IPS-18c (cell line): ENCODE measurements around the gene SYNGR1.
"Not testable (repeated sequence)": the region's sequence is repeated elsewhere in the genome, so short reads cannot be mapped to it uniquely, and the experiment has no call there.

Experiments used
- H3K4me3 ChIP-seq: 2 replicates; pipeline ENCODE4 v1.7.0; 2013; ENCODE audit warnings: low read depth, mild to moderate bottlenecking, low read length, moderate library complexity; ENCODE audit not compliant: insufficient read depth
- H3K9me3 ChIP-seq: one replicate; pipeline ENCODE4 v1.6.1; 2013; ENCODE audit warnings: mild to moderate bottlenecking, low read length, moderate library complexity; ENCODE audit not compliant: control insufficient read depth, insufficient read depth

The SYNGR1 gene

GRCh38 chr22:39314251-39314971 lies 35.4 kb upstream of the SYNGR1 start:
- H3K4me3 ChIP-seq = no peak overlapping the region
- no peaks in the 10 kb centered on the region for H3K9me3 ChIP-seq

GRCh38 chr22:39315389-39315788 lies 34.4 kb upstream of the SYNGR1 start:
- peak overlapping the region; percentile 9; the same call in 1 of the 2 replicates for H3K4me3 ChIP-seq
- no peaks in the 10 kb centered on the region for H3K9me3 ChIP-seq

- Histone ChIP-seq H3K4me3 (peak overlapping the region; percentile 21; the same call in 1 of the 2 replicates), H3K9me3 (no peaks in the 10 kb centered on the region)
These were observed 33.2 kb upstream of the SYNGR1 start for GRCh38 chr22:39316440-39317083.

- Histone ChIP-seq H3K4me3 (peak overlapping the region; percentile 77), H3K9me3 (no peaks in the 10 kb centered on the region)
These were observed 32.6 kb upstream of the SYNGR1 start for GRCh38 chr22:39317084-39317774.

- Histone ChIP-seq H3K4me3 (peak overlapping the region; percentile 77), H3K9me3 (no peaks in the 10 kb centered on the region)
These were observed 31.9 kb upstream of the SYNGR1 start for GRCh38 chr22:39317775-39318506.

GRCh38 chr22:39318507-39319283 lies 31.1 kb upstream of the SYNGR1 start:
- peak overlapping the region; percentile 77 for H3K4me3 ChIP-seq
- no peaks in the 10 kb centered on the region for H3K9me3 ChIP-seq

GRCh38 chr22:39319284-39320022 lies 30.3 kb upstream of the SYNGR1 start, which contains the start of gene RPL3:
Gene RPL3, minus strand, starts transcription at chr22:39319623. Its CDS starts 26 bp downstream, at chr22:39319597.
- H3K4me3 ChIP-seq = peak within 1 kb of the TSS; percentile 91

GRCh38 chr22:39320616-39321029 lies 29.2 kb upstream of the SYNGR1 start:
- H3K9me3 ChIP-seq, H3K4me3 ChIP-seq: not testable (repeated sequence)

More at GRCh38 chr22:39319284-39320022, 30.3 kb upstream of the SYNGR1 start, which contains the start of gene RPL3:
- H3K9me3 ChIP-seq = no peaks in the 10 kb centered on the region

- Histone ChIP-seq H3K4me3 (no peak overlapping the region), H3K9me3 (no peaks in the 10 kb centered on the region)
These were observed 24.3 kb upstream of the SYNGR1 start for GRCh38 chr22:39325392-39325932.

GRCh38 chr22:39327995-39328754 lies 21.6 kb upstream of the SYNGR1 start:
- Histone ChIP-seq H3K9me3 (no peaks in the 10 kb centered on the region), H3K4me3 (no peak overlapping the region)

- H3K4me3 ChIP-seq, H3K9me3 ChIP-seq: not testable (repeated sequence)
These were observed 19.2 kb upstream of the SYNGR1 start for GRCh38 chr22:39330553-39330952.

- no peaks in the 10 kb centered on the region for H3K9me3 ChIP-seq
- H3K4me3 ChIP-seq = no peak overlapping the region
These were observed 17.2 kb upstream of the SYNGR1 start for GRCh38 chr22:39332441-39333064.

GRCh38 chr22:39336411-39336810 lies 13.4 kb upstream of the SYNGR1 start:
- Histone ChIP-seq H3K4me3 (no peak overlapping the region), H3K9me3 (no peaks in the 10 kb centered on the region)

GRCh38 chr22:39339775-39340174 lies 10.0 kb upstream of the SYNGR1 start:
- not testable (repeated sequence) for H3K4me3 ChIP-seq, H3K9me3 ChIP-seq

- no peak overlapping the region for H3K4me3 ChIP-seq
- H3K9me3 ChIP-seq = no peaks in the 10 kb centered on the region
These were observed 8.6 kb upstream of the SYNGR1 start for GRCh38 chr22:39341179-39341578.
